Thyroid gland (tissue), 4 donors: ENCODE measurements around the gene COL9A1.

Experiments
- POLR2A ChIP-seq, 2 donors: fragments of 450-650 bp; IDR thresholded peaks; one replicate each; pipeline ENCODE4 v1.6.1; 2017; ENCODE audit warnings: antibody characterized with exemption in 2 of 2, mild to moderate bottlenecking in 2 of 2, moderate library complexity in 1 of 2
- TF ChIP-seq, protein P1 (sequence below), 6 experiments: fragments of 200-600 bp in 3 of 6; fragments of 450-650 bp in 3 of 6; sonication (generic) in 3 of 6; IDR thresholded peaks; one replicate each; pipeline ENCODE4 v1.5.1; 2016 to 2019; ENCODE audit warnings: antibody characterized with exemption in 6 of 6, mild to moderate bottlenecking in 2 of 6, inconsistent platforms in 1 of 6, moderate library complexity in 1 of 6

GRCh38 chr6:70236343-70236742 is 66.5 kb downstream of the COL9A1 start:
- TF ChIP-seq, protein P1, sequence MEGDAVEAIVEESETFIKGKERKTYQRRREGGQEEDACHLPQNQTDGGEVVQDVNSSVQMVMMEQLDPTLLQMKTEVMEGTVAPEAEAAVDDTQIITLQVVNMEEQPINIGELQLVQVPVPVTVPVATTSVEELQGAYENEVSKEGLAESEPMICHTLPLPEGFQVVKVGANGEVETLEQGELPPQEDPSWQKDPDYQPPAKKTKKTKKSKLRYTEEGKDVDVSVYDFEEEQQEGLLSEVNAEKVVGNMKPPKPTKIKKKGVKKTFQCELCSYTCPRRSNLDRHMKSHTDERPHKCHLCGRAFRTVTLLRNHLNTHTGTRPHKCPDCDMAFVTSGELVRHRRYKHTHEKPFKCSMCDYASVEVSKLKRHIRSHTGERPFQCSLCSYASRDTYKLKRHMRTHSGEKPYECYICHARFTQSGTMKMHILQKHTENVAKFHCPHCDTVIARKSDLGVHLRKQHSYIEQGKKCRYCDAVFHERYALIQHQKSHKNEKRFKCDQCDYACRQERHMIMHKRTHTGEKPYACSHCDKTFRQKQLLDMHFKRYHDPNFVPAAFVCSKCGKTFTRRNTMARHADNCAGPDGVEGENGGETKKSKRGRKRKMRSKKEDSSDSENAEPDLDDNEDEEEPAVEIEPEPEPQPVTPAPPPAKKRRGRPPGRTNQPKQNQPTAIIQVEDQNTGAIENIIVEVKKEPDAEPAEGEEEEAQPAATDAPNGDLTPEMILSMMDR (IDR thresholded peaks at IDR 0.05): no peak
- TF ChIP-seq POLR2A (IDR thresholded peaks at IDR 0.05): no peak
